ENCODE results near the gene COX6A1.

DNA sequence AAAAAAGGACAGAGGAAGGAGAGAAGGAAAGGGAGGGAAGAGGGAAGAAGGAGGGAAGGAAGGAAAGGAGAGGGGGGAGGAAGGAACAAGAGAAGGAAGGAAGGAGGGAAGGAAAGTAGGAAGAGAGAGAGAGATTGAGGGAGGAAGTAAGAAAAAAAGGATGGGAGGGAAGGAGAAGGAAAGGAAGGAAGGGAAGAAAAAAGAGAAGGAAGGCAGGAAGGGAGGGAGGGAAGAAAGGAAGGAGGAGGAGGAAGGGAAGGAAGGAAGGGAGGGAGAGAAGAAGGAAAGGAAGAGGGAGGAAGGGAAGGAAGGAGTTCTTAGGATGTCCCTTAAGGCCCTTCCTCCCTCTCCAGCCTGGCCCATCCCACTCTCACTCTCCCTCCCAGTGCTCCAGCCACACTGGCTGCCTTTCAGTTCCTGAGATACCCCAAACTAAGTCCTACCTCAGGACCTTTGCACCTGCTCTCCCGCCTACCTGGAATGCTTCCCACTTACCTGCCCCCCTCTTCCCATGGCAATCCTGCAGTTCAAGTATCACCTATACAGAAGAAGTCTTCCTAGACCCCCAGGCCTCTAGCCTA is 47.3 kb upstream of the COX6A1 start:
- TF ChIP-seq, protein P1, sequence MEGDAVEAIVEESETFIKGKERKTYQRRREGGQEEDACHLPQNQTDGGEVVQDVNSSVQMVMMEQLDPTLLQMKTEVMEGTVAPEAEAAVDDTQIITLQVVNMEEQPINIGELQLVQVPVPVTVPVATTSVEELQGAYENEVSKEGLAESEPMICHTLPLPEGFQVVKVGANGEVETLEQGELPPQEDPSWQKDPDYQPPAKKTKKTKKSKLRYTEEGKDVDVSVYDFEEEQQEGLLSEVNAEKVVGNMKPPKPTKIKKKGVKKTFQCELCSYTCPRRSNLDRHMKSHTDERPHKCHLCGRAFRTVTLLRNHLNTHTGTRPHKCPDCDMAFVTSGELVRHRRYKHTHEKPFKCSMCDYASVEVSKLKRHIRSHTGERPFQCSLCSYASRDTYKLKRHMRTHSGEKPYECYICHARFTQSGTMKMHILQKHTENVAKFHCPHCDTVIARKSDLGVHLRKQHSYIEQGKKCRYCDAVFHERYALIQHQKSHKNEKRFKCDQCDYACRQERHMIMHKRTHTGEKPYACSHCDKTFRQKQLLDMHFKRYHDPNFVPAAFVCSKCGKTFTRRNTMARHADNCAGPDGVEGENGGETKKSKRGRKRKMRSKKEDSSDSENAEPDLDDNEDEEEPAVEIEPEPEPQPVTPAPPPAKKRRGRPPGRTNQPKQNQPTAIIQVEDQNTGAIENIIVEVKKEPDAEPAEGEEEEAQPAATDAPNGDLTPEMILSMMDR (IDR thresholded peaks at IDR 0.05): no peak
- no peak for TF ChIP-seq ZFX (IDR thresholded peaks at IDR 0.05; ENCODE audit: borderline replicate concordance)

All from 22Rv1 (cell line).